ENCODE measurements around the gene OR10H5. TPM values are rescaled to one million over a fixed set of nuclear protein-coding genes. Genes with fewer than 3 reads are reported as not detected.

The OR10H5 gene
- total RNA-seq, 1 donor from 2014 or later, result not detected

GRCh38 chr19:15776991-15777970, 10.2 kb upstream of the OR10H5 start:
- no peaks in the 10 kb centered on the region for H3K4me1 Mint-ChIP-seq (ENCODE audit: unreplicated experiment)
- peak overlapping the region; percentile 51 for H3K4me3 Mint-ChIP-seq (ENCODE audit: unreplicated experiment)
- no peak for DNase-seq (ENCODE audit: low spot score)
- peaks cover 26% of the 10 kb centered on the region for H3K27me3 Mint-ChIP-seq (ENCODE audit: unreplicated experiment)
- TF ChIP-seq CTCF (IDR thresholded peaks at IDR 0.05; ENCODE audit: unreplicated experiment), result no peak
- H3K27ac Mint-ChIP-seq (ENCODE audit: unreplicated experiment), result peak overlapping the region; percentile 48
- H3K9me3 Mint-ChIP-seq (ENCODE audit: unreplicated experiment), result peaks cover 66% of the 10 kb centered on the region
- H3K36me3 Mint-ChIP-seq (ENCODE audit: low read depth, unreplicated experiment), result peaks cover 35% of the 10 kb centered on the region

GRCh38 chr19:15779756-15780476, 7.5 kb upstream of the OR10H5 start:
- H3K36me3 Mint-ChIP-seq (ENCODE audit: low read depth, unreplicated experiment), result peaks cover 23% of the 10 kb centered on the region

GRCh38 chr19:15780610-15781418, 6.6 kb upstream of the OR10H5 start:
- no peak overlapping the region for H3K4me3 Mint-ChIP-seq (ENCODE audit: unreplicated experiment)

More at GRCh38 chr19:15779756-15780476, 7.5 kb upstream of the OR10H5 start:
- H3K4me3 Mint-ChIP-seq (ENCODE audit: unreplicated experiment), result no peak overlapping the region
- no peaks in the 10 kb centered on the region for H3K4me1 Mint-ChIP-seq (ENCODE audit: unreplicated experiment)
- DNase-seq (ENCODE audit: low spot score), result no peak
- H3K27me3 Mint-ChIP-seq (ENCODE audit: unreplicated experiment), result peaks cover 24% of the 10 kb centered on the region
- H3K27ac Mint-ChIP-seq (ENCODE audit: unreplicated experiment), result no peak overlapping the region
- H3K9me3 Mint-ChIP-seq (ENCODE audit: unreplicated experiment), result peaks cover 53% of the 10 kb centered on the region
- no peak for TF ChIP-seq CTCF (IDR thresholded peaks at IDR 0.05; ENCODE audit: unreplicated experiment)

GRCh38 chr19:15781661-15782060, 5.8 kb upstream of the OR10H5 start:
- H3K27ac Mint-ChIP-seq (ENCODE audit: unreplicated experiment), result no peak overlapping the region
- H3K9me3 Mint-ChIP-seq (ENCODE audit: unreplicated experiment), result peaks cover 36% of the 10 kb centered on the region
- H3K4me1 Mint-ChIP-seq (ENCODE audit: unreplicated experiment), result no peaks in the 10 kb centered on the region
- H3K27me3 Mint-ChIP-seq (ENCODE audit: unreplicated experiment), result peaks cover 17% of the 10 kb centered on the region
- H3K4me3 Mint-ChIP-seq (ENCODE audit: unreplicated experiment), result peak overlapping the region; percentile 51
- DNase-seq (ENCODE audit: low spot score), result no peak
- peaks cover 15% of the 10 kb centered on the region for H3K36me3 Mint-ChIP-seq (ENCODE audit: low read depth, unreplicated experiment)
- no peak for TF ChIP-seq CTCF (IDR thresholded peaks at IDR 0.05; ENCODE audit: unreplicated experiment)

More at GRCh38 chr19:15780610-15781418, 6.6 kb upstream of the OR10H5 start:
- H3K9me3 Mint-ChIP-seq (ENCODE audit: unreplicated experiment), result peaks cover 44% of the 10 kb centered on the region
- H3K27ac Mint-ChIP-seq (ENCODE audit: unreplicated experiment), result no peak overlapping the region
- H3K36me3 Mint-ChIP-seq (ENCODE audit: low read depth, unreplicated experiment), result peaks cover 20% of the 10 kb centered on the region
- no peak for TF ChIP-seq CTCF (IDR thresholded peaks at IDR 0.05; ENCODE audit: unreplicated experiment)
- H3K27me3 Mint-ChIP-seq (ENCODE audit: unreplicated experiment), result peaks cover 25% of the 10 kb centered on the region
- no peak for DNase-seq (ENCODE audit: low spot score)
- H3K4me1 Mint-ChIP-seq (ENCODE audit: unreplicated experiment), result no peaks in the 10 kb centered on the region
